WTC11 (cell line): ENCODE results near the gene CDK18. TPM values are rescaled to one million over a fixed set of nuclear protein-coding genes. Genes with fewer than 3 reads are reported as not detected.

ENCODE experiments used
- ATAC-seq: fragments of 200-7000 bp; cut with Tn5 transposase; 2 replicates; pipeline ENCODE4 v1.10.0; 2021; ENCODE audit warnings: mild to moderate bottlenecking, moderate library complexity
- CTCF ChIA-PET: fragments of 300-600 bp; sonication (Branson Sonifier 250); formaldehyde crosslinking; loops from one replicate; lab custom pipeline; 2021; ENCODE audit warnings: antibody characterized with exemption; lab: Charles Lee
- POLR2A ChIA-PET: fragments of 350-600 bp; sonication (Branson Sonifier 250); formaldehyde crosslinking; loops from one replicate; lab custom pipeline; 2021; ENCODE audit warnings: antibody characterized with exemption; lab: Charles Lee
- DNase-seq: peaks from one replicate; pipeline ENCODE4 v3.0.0; 2021; ENCODE audit warnings: low spot score
- H3K27ac Mint-ChIP-seq: 2 replicates; pipeline ENCODE4 v1.8.0; 2021; ENCODE audit warnings: mixed read lengths
- H3K27me3 Mint-ChIP-seq: 2 replicates; pipeline ENCODE4 v1.8.0; 2021; ENCODE audit warnings: low read depth, mild to moderate bottlenecking, moderate library complexity, mixed read lengths
- H3K36me3 Mint-ChIP-seq: 2 replicates; pipeline ENCODE4 v1.8.0; 2021; ENCODE audit warnings: mixed read lengths
- H3K4me1 Mint-ChIP-seq: 2 replicates; pipeline ENCODE4 v1.8.0; 2022; ENCODE audit warnings: mixed read lengths
- H3K4me3 Mint-ChIP-seq: 2 replicates; pipeline ENCODE4 v1.8.0; 2021; ENCODE audit warnings: mild to moderate bottlenecking, moderate library complexity, mixed read lengths
- H3K9me3 Mint-ChIP-seq: 2 replicates; pipeline ENCODE4 v1.8.0; 2021; ENCODE audit warnings: mixed read lengths
- ATF3 ChIP-seq: sonication (generic); formaldehyde crosslinking; conservative IDR thresholded peaks from 2 replicates; pipeline ENCODE4 v1.8.1; 2022; ENCODE audit warnings: mild to moderate bottlenecking, missing genetic modification reagents
- CREM ChIP-seq: sonication (generic); formaldehyde crosslinking; IDR thresholded peaks from 2 replicates; pipeline ENCODE4 v1.8.1; 2022; ENCODE audit warnings: mild to moderate bottlenecking, missing genetic modification reagents, moderate library complexity
- E2F1 ChIP-seq: sonication (generic); formaldehyde crosslinking; IDR thresholded peaks from 2 replicates; pipeline ENCODE4 v1.8.0; 2022; ENCODE audit warnings: mild to moderate bottlenecking, missing genetic modification reagents
- ESRRA ChIP-seq: sonication (generic); formaldehyde crosslinking; IDR thresholded peaks from 2 replicates; pipeline ENCODE4 v1.8.1; 2022; ENCODE audit warnings: mild to moderate bottlenecking, missing genetic modification reagents, borderline replicate concordance
- FOXJ3 ChIP-seq: sonication (generic); formaldehyde crosslinking; IDR thresholded peaks from 2 replicates; pipeline ENCODE4 v1.9.0; 2021; ENCODE audit warnings: missing genetic modification reagents, mild to moderate bottlenecking, borderline replicate concordance
- GABPB1 ChIP-seq: sonication (generic); formaldehyde crosslinking; IDR thresholded peaks from 2 replicates; pipeline ENCODE4 v1.8.1; 2023; ENCODE audit warnings: mild to moderate bottlenecking, missing genetic modification reagents
- MXD4 ChIP-seq: fragments of 250-450 bp; sonication (Bioruptor Pico); IDR thresholded peaks from 2 replicates; pipeline ENCODE4 v1.8.0; 2021; ENCODE audit warnings: mild to moderate bottlenecking, moderate library complexity, borderline replicate concordance
- MYBL2 ChIP-seq: sonication (generic); formaldehyde crosslinking; IDR thresholded peaks from 2 replicates; pipeline ENCODE4 v1.8.1; 2023; ENCODE audit warnings: mild to moderate bottlenecking, moderate library complexity, missing genetic modification reagents
- NR1H2 ChIP-seq: sonication (generic); formaldehyde crosslinking; IDR thresholded peaks from 2 replicates; pipeline ENCODE4 v1.9.0; 2021; ENCODE audit warnings: mild to moderate bottlenecking, moderate library complexity, missing genetic modification reagents
- RELA ChIP-seq: sonication (generic); formaldehyde crosslinking; IDR thresholded peaks from 2 replicates; pipeline ENCODE4 v1.8.1; 2022; ENCODE audit warnings: missing genetic modification reagents, mild to moderate bottlenecking, borderline replicate concordance
- SP1 ChIP-seq: sonication (generic); formaldehyde crosslinking; conservative IDR thresholded peaks from 2 replicates; pipeline ENCODE4 v1.8.1; 2022; ENCODE audit warnings: missing genetic modification reagents
- TEAD4 ChIP-seq: sonication (generic); formaldehyde crosslinking; IDR thresholded peaks from 2 replicates; pipeline ENCODE4 v1.8.0; 2022; ENCODE audit warnings: mild to moderate bottlenecking, missing genetic modification reagents
- ZNF121 ChIP-seq: sonication (generic); formaldehyde crosslinking; IDR thresholded peaks from 2 replicates; pipeline ENCODE4 v1.8.0; 2023; ENCODE audit warnings: missing genetic modification reagents
- ZNF263 ChIP-seq: sonication (generic); formaldehyde crosslinking; IDR thresholded peaks from 2 replicates; pipeline ENCODE4 v1.8.1; 2022; ENCODE audit warnings: low read depth, mild to moderate bottlenecking, moderate library complexity, missing genetic modification reagents
- ZNF317 ChIP-seq: sonication (generic); formaldehyde crosslinking; IDR thresholded peaks from 2 replicates; pipeline ENCODE4 v1.8.1; 2023; ENCODE audit warnings: low read depth, mild to moderate bottlenecking, moderate library complexity, missing genetic modification reagents, borderline replicate concordance
- ZNF671 ChIP-seq: fragments of 250-450 bp; sonication (Bioruptor Pico); IDR thresholded peaks from 2 replicates; pipeline ENCODE4 v1.8.0; 2021; ENCODE audit warnings: mild to moderate bottlenecking
- total RNA-seq: library from RNA; stranded (reverse); gene quantifications from 3 replicates; pipeline ENCODE4 v1.2.3, GENCODE V29; 2021
- TF ChIP-seq, protein P1 (sequence below): sonication (generic); formaldehyde crosslinking; IDR thresholded peaks from 2 replicates; pipeline ENCODE4 v1.8.0; 2022; ENCODE audit warnings: mild to moderate bottlenecking, missing genetic modification reagents
- TF ChIP-seq, protein P2 (sequence below): sonication (generic); formaldehyde crosslinking; IDR thresholded peaks from 2 replicates; pipeline ENCODE4 v1.8.0; 2022; ENCODE audit warnings: mild to moderate bottlenecking, missing genetic modification reagents
- TF ChIP-seq, protein P3 (sequence below): fragments of 200-600 bp; IDR thresholded peaks from 2 replicates; pipeline ENCODE4 v1.8.0; 2022; ENCODE audit warnings: antibody characterized with exemption

The CDK18 gene
- total RNA-seq, 1 experiment from 2014 or later = 71.9 TPM

- DNase-seq = no peak
- peaks cover 61% of the 10 kb centered on the region for H3K4me1 Mint-ChIP-seq
- CTCF ChIA-PET = interaction anchor here (0.7 to 4.7 kb wide), 9 partner anchors 10 to 83 kb away, joined by 3 to 56 read pairs (median 7); no protein-coding TSS in a partner anchor
- no peaks in the 10 kb centered on the region for H3K27me3 Mint-ChIP-seq
- POLR2A ChIA-PET = interaction anchor here (0.6 kb wide), 1 partner anchor 22 kb away, joined by 4 read pairs; no protein-coding TSS in a partner anchor
- H3K36me3 Mint-ChIP-seq = 0 out of 2 replicates have a peak, but pooled peaks cover 3% of the 10 kb centered on the region
- TF ChIP-seq RELA (CRISPR knock-in tag) = no peak
- TF ChIP-seq, protein P1, sequence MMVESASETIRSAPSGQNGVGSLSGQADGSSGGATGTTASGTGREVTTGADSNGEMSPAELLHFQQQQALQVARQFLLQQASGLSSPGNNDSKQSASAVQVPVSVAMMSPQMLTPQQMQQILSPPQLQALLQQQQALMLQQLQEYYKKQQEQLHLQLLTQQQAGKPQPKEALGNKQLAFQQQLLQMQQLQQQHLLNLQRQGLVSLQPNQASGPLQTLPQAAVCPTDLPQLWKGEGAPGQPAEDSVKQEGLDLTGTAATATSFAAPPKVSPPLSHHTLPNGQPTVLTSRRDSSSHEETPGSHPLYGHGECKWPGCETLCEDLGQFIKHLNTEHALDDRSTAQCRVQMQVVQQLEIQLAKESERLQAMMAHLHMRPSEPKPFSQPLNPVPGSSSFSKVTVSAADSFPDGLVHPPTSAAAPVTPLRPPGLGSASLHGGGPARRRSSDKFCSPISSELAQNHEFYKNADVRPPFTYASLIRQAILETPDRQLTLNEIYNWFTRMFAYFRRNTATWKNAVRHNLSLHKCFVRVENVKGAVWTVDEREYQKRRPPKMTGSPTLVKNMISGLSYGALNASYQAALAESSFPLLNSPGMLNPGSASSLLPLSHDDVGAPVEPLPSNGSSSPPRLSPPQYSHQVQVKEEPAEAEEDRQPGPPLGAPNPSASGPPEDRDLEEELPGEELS = no peak
- TF ChIP-seq ZNF121 (CRISPR knock-in tag) = no peak
- TF ChIP-seq E2F1 (CRISPR knock-in tag) = no peak
- TF ChIP-seq, all 79 proteins: peak for 0
- Mint-ChIP-seq H3K4me3 (no peak overlapping the region), H3K27ac (peak overlapping the region; percentile 42; the same call in 1 of the 2 replicates), H3K9me3 (no peaks in the 10 kb centered on the region)
- ATAC-seq = no peak
Measured at GRCh38 chr1:205513774-205514173, 9.3 kb downstream of the CDK18 start.

DNA sequence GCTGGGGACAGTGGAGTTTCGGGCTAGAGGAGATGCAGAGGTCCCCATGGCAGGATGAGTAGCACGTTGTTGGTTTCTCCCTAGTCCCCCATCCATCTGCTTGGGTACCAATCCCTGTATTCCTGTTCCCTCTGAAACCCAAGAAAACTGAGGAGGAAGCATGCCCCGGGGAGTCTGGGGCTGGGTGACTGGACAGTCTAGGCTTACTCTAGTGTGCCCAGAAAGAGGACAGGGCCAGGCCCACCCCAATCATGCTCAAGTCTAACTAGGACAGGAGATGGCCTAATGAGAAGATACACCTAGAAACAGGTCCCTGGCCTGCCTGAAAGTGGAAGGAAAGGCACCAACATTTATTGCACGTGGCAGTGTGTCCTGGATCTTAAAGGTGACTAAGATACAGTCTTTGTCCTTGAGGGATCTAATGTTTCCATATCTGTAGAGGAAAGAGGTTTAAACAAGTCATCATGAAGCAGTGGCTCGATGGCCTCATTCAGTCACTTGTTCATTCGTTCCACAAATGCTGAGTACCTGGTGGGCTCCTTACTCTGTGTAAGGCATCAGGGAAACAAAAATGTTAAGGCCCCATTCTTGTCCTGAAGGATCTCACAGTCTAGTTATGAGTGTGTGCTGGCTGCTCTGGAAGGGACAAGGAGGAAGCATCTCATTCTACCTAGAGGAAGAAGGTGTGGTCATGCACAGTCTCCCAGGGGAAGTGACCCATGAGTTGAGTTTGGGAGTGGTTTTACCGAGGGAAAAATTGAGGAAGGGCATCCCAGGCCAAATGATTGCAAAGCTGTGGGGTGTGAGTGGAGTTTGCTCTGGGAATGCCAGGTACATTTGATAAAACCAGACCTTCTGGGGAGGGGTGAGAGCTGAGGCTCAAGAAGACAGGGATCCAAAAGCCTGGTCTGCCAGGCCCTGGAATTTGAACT is 10.0 kb downstream of the CDK18 start:
- ATAC-seq (no peak), DNase-seq (no peak)
- H3K4me3 Mint-ChIP-seq = no peak overlapping the region
- H3K9me3 Mint-ChIP-seq = no peaks in the 10 kb centered on the region
- TF ChIP-seq, protein P1 = no peak
- TF ChIP-seq SP1 (CRISPR knock-in tag) (no peak), GABPB1 (CRISPR knock-in tag) (no peak), E2F1 (CRISPR knock-in tag) (no peak), MYBL2 (no peak), ZNF671 (CRISPR knock-in tag) (no peak), ZNF263 (CRISPR knock-in tag) (no peak), CREM (CRISPR knock-in tag) (no peak), NR1H2 (CRISPR knock-in tag) (no peak), ATF3 (CRISPR knock-in tag) (no peak), ZNF317 (CRISPR knock-in tag) (no peak), FOXJ3 (CRISPR knock-in tag) (no peak), MXD4 (CRISPR knock-in tag) (no peak), ESRRA (CRISPR knock-in tag) (no peak), TEAD4 (CRISPR knock-in tag) (no peak)
- TF ChIP-seq, protein P2, sequence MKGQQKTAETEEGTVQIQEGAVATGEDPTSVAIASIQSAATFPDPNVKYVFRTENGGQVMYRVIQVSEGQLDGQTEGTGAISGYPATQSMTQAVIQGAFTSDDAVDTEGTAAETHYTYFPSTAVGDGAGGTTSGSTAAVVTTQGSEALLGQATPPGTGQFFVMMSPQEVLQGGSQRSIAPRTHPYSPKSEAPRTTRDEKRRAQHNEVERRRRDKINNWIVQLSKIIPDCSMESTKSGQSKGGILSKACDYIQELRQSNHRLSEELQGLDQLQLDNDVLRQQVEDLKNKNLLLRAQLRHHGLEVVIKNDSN (CRISPR knock-in tag) = no peak
- TF ChIP-seq, protein P3, sequence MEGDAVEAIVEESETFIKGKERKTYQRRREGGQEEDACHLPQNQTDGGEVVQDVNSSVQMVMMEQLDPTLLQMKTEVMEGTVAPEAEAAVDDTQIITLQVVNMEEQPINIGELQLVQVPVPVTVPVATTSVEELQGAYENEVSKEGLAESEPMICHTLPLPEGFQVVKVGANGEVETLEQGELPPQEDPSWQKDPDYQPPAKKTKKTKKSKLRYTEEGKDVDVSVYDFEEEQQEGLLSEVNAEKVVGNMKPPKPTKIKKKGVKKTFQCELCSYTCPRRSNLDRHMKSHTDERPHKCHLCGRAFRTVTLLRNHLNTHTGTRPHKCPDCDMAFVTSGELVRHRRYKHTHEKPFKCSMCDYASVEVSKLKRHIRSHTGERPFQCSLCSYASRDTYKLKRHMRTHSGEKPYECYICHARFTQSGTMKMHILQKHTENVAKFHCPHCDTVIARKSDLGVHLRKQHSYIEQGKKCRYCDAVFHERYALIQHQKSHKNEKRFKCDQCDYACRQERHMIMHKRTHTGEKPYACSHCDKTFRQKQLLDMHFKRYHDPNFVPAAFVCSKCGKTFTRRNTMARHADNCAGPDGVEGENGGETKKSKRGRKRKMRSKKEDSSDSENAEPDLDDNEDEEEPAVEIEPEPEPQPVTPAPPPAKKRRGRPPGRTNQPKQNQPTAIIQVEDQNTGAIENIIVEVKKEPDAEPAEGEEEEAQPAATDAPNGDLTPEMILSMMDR = no peak
- H3K27ac Mint-ChIP-seq = peak overlapping the region; percentile 68; the same call in 1 of the 2 replicates
- H3K27me3 Mint-ChIP-seq = no peaks in the 10 kb centered on the region
- POLR2A ChIA-PET = interaction anchor here (0.6 kb wide), 1 partner anchor 165 kb away, joined by 3 read pairs; no protein-coding TSS in a partner anchor
- peaks cover 68% of the 10 kb centered on the region for H3K4me1 Mint-ChIP-seq
- CTCF ChIA-PET = interaction anchor here (0.6 to 4.7 kb wide), 13 partner anchors 9 to 179 kb away, joined by 3 to 56 read pairs (median 7); no protein-coding TSS in a partner anchor
- 0 out of 2 replicates have a peak, but pooled peaks cover 3% of the 10 kb centered on the region for H3K36me3 Mint-ChIP-seq
